Left ventricle myocardium inferior (tissue), 1 donor: ENCODE measurements around the gene RCCD1. TPM values are rescaled to one million over a fixed set of nuclear protein-coding genes. Genes with fewer than 3 reads are reported as not detected.

Experiments used
- DNase-seq: peaks from one replicate; pipeline ENCODE4 v3.0.0-alpha.2; 2020
- H3K27ac ChIP-seq: fragments of 200-600 bp; replicated peaks from 2 replicates; pipeline ENCODE4 v1.8.0; 2021
- H3K27me3 ChIP-seq: fragments of 200-600 bp; 2 replicates; pipeline ENCODE4 v1.8.0; 2021; ENCODE audit warnings: low read depth
- H3K36me3 ChIP-seq: fragments of 200-600 bp; 2 replicates; pipeline ENCODE4 v1.8.0; 2021
- H3K4me1 ChIP-seq: fragments of 200-600 bp; 2 replicates; pipeline ENCODE4 v1.8.0; 2021
- H3K4me3 ChIP-seq: fragments of 200-600 bp; 2 replicates; pipeline ENCODE4 v1.8.0; 2021; ENCODE audit warnings: mild to moderate bottlenecking, moderate library complexity
- H3K9me3 ChIP-seq: fragments of 200-600 bp; replicated peaks from 2 replicates; pipeline ENCODE4 v1.8.0; 2021
- intact Hi-C: fragments of 100-400 bp; cut with micrococcal nuclease; formaldehyde crosslinking; loops from one replicate; pipeline ENCODE4 v1.11.0; 2022
- total RNA-seq: library from RNA; stranded (reverse); fragmentation: NEBNext Ultra II Directional; extraction: Animal tissue kit (Norgen Biotek cat#: 25700); gene quantifications from one replicate; pipeline ENCODE4 v1.2.1, GENCODE V29; 2021
- TF ChIP-seq, protein P1 (sequence below): fragments of 200-600 bp; IDR thresholded peaks from 2 replicates; pipeline ENCODE4 v1.8.0; 2021; ENCODE audit warnings: antibody characterized with exemption, mild to moderate bottlenecking, borderline replicate concordance
- donor health status: DM: no; HTN: yes; CAD: no; lungs with severe emphysema.

Gene RCCD1
- total RNA-seq, 1 donor from 2014 or later: 10.9 TPM

DNA sequence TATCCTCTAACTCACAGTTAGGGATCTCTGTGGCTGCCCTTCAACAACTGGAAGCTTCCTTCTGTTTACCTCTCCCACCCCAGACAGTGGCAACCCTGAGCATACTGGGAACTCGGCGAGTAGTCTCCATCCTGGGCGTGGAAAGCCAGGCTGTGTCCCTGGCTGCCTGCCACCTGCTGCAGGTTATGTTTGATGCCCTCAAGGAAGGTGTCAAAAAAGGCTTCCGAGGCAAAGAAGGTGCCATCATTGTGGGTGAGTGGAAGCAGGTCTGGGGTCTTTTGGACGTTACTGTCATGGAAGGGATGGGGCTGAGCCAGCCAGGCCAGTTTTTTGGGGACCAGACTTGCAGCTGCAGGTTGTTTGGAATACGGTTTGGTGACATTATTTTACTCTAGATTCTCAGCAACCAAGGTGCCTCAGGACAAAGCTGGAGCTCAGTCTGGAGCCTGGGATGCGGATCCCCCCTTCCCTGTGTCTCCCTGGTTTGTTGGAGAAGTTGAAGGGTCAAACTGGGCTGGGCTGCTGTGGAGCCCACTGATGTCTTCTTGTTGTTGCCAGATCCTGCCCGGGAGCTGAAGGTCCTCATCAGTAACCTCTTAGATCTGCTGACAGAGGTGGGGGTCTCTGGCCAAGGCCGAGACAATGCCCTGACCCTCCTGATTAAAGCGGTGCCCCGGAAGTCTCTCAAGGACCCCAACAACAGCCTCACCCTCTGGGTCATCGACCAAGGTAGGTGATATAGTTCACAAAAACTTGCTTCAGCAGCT is 12.1 kb upstream of the RCCD1 start:
- intact Hi-C loops: no loop called here
- TF ChIP-seq, protein P1, sequence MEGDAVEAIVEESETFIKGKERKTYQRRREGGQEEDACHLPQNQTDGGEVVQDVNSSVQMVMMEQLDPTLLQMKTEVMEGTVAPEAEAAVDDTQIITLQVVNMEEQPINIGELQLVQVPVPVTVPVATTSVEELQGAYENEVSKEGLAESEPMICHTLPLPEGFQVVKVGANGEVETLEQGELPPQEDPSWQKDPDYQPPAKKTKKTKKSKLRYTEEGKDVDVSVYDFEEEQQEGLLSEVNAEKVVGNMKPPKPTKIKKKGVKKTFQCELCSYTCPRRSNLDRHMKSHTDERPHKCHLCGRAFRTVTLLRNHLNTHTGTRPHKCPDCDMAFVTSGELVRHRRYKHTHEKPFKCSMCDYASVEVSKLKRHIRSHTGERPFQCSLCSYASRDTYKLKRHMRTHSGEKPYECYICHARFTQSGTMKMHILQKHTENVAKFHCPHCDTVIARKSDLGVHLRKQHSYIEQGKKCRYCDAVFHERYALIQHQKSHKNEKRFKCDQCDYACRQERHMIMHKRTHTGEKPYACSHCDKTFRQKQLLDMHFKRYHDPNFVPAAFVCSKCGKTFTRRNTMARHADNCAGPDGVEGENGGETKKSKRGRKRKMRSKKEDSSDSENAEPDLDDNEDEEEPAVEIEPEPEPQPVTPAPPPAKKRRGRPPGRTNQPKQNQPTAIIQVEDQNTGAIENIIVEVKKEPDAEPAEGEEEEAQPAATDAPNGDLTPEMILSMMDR: no peak
- H3K27me3 ChIP-seq: no peaks in the 10 kb centered on the region

DNA sequence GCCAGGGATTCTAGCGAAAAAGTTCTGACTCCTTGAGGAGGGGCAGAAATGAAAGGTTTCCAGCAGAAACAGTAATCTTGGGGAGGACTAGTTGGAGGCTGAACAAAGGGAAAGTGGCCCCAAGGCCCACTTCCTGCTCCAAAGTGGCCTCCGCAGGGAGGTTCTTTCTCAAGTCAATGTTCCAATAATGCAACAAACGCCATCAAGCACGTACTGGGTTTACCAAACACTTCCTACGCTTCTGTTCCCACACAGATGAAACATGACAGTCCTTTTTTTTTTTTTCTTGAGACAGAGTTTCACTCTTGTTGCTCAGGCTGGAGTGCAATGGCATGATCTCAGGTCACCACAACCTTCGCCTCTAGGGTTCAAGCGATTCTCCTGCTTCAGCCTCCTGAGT is 9.6 kb upstream of the RCCD1 start:
- TF ChIP-seq, protein P1: no peak
- H3K27ac ChIP-seq: no peak overlapping the region
- no peak for DNase-seq
- H3K4me1 ChIP-seq: no peaks in the 10 kb centered on the region
- peaks cover 99% of the 10 kb centered on the region for H3K36me3 ChIP-seq
- no peaks in the 10 kb centered on the region for H3K27me3 ChIP-seq
- no peaks in the 10 kb centered on the region for H3K9me3 ChIP-seq
- intact Hi-C loops: no loop called here
- H3K4me3 ChIP-seq: no peak overlapping the region

More for the DNA sequence above, 12.1 kb upstream of the RCCD1 start:
- Histone ChIP-seq H3K36me3 (peaks cover 93% of the 10 kb centered on the region), H3K27ac (no peak overlapping the region), H3K9me3 (no peaks in the 10 kb centered on the region), H3K4me3 (no peak overlapping the region), H3K4me1 (no peaks in the 10 kb centered on the region)
- DNase-seq: no peak

DNA sequence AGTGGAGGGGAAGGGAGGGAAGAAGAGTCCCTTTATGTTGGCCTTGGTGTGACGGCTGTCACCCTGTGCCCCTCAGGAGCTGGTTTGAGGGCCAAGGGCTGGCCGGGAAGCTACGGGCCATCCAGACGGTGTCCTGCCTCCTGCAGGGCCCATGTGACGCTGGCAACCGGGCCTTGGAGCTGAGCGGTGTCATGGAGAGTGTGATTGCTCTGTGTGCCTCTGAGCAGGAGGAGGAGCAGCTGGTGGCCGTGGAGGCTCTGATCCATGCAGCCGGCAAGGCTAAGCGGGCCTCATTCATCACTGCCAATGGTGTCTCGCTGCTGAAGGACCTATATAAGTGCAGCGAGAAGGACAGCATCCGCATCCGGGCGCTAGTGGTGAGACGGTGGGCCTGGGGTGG is 8.1 kb upstream of the RCCD1 start:
- no peak for DNase-seq
- peaks cover 99% of the 10 kb centered on the region for H3K36me3 ChIP-seq
- H3K27me3 ChIP-seq: no peaks in the 10 kb centered on the region
- H3K9me3 ChIP-seq: no peaks in the 10 kb centered on the region
- H3K27ac ChIP-seq: no peak overlapping the region
- TF ChIP-seq, protein P1: no peak
- H3K4me3 ChIP-seq: no peak overlapping the region
- intact Hi-C loops: no loop called here
- no peaks in the 10 kb centered on the region for H3K4me1 ChIP-seq

DNA sequence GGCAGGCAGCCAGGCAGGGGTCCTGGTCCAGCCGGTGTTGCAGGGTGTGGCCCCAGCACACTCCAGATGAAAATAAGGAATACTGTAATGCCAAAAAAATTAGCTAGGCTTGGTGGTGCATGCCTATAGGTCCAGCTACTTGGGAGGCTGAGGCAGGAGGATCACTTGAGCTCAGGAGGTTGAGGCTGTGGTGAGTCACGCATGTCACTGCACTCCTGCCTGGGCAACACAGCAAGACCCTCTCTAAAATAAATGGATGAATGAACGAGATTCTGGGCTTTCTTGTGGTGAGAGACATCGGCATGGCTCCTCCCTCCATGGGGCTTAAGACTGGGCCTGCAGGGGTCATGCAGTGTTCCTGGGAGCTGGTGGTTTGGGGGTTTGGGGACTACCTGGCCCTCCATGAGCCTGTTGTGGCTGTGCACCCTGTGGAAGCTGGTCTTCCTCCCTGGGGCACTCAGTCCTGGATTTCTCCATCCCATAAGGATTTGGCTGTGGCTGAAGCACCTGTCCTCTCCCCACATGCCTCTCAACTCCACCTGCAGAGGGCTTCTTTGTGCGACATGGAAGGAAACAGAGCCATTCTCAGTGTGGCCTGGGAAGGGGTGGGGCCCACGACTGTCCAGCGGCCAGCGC is 7.6 kb upstream of the RCCD1 start:
- Histone ChIP-seq H3K4me1 (no peaks in the 10 kb centered on the region), H3K27me3 (no peaks in the 10 kb centered on the region), H3K4me3 (no peak overlapping the region), H3K36me3 (peaks cover 99% of the 10 kb centered on the region), H3K9me3 (no peaks in the 10 kb centered on the region), H3K27ac (no peak overlapping the region)
- TF ChIP-seq, protein P1: no peak
- intact Hi-C loops: no loop called here
- DNase-seq: no peak

DNA sequence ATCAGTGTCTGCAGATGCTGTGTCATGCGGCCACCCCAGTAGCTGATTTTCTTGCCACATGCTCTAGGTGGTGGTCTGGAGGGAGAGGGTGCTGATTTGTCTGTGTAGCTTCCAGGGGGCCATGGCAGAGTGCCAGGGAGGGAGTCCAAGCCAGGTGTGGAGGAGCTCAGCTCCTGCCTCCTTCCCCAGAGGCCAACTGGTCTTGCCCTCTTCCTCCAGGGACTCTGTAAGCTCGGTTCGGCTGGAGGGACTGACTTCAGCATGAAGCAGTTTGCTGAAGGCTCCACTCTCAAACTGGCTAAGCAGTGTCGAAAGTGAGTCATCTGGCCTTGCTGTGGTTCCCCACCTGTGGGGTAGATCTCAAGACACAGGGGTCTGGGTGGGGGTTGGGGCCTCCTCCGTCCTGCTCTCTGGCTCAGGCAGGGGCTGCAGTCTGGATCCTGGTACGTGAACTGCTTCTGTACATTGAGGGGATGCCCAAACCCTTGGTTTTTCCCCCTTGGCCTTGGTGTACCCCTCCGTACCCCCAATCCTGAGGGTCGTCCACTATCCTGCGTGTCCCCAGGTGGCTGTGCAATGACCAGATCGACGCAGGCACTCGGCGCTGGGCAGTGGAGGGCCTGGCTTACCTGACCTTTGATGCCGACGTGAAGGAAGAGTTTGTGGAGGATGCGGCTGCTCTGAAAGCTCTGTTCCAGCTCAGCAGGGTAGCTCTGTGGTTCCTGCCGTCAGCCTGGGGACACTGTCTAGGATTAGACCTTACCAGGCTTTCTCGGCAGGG is 6.9 kb upstream of the RCCD1 start:
- H3K9me3 ChIP-seq: no peaks in the 10 kb centered on the region
- no peak overlapping the region for H3K4me3 ChIP-seq
- TF ChIP-seq, protein P1: no peak
- H3K27me3 ChIP-seq: no peaks in the 10 kb centered on the region
- H3K27ac ChIP-seq: no peak overlapping the region
- no peak for DNase-seq
- no peaks in the 10 kb centered on the region for H3K4me1 ChIP-seq
- intact Hi-C loops: no loop called here
- peaks cover 99% of the 10 kb centered on the region for H3K36me3 ChIP-seq
